GM23338 (cell line): ENCODE data around the gene SIRT2. TPM values are rescaled to one million over a fixed set of nuclear protein-coding genes. Genes with fewer than 3 reads are reported as not detected.

Experiments used
- ATAC-seq: fragments of 200-7000 bp; cut with Tn5 transposase; 3 replicates; pipeline ENCODE4 v1.9.1; 2020
- DNase-seq: peaks from one replicate; pipeline ENCODE4 v3.0.0-alpha.2; 2015; ENCODE audit warnings: low spot score
- H2AFZ ChIP-seq: fragments of 200-600 bp; sonication (generic); 2 replicates; pipeline ENCODE4 v1.8.0; 2016; ENCODE audit warnings: antibody characterized with exemption, mild to moderate bottlenecking, moderate library complexity
- H3F3A ChIP-seq: fragments of 200-600 bp; sonication (generic); replicated peaks from 2 replicates; pipeline ENCODE4 v1.8.0; 2017; ENCODE audit warnings: antibody characterized with exemption, mixed run types, low read depth
- H3K27ac ChIP-seq: fragments of 200-600 bp; sonication (generic); 2 replicates; pipeline ENCODE4 v1.6.1; 2016; ENCODE audit warnings: low read depth
- H3K27me3 ChIP-seq: fragments of 200-600 bp; sonication (generic); 2 replicates; pipeline ENCODE4 v1.8.0; 2016; ENCODE audit warnings: mild to moderate bottlenecking, mixed run types, moderate library complexity; ENCODE audit not compliant: insufficient read depth
- H3K36me3 ChIP-seq: fragments of 200-600 bp; sonication (generic); 2 replicates; pipeline ENCODE4 v1.8.0; 2016; ENCODE audit warnings: mild to moderate bottlenecking; ENCODE audit not compliant: insufficient read depth
- H3K4me1 ChIP-seq: fragments of 200-600 bp; sonication (generic); 2 replicates; pipeline ENCODE4 v1.8.0; 2016; ENCODE audit warnings: mild to moderate bottlenecking, moderate library complexity; ENCODE audit not compliant: insufficient read depth
- H3K4me2 ChIP-seq: fragments of 200-600 bp; sonication (generic); 2 replicates; pipeline ENCODE4 v1.7.1; 2017; ENCODE audit warnings: mixed run types
- H3K4me3 ChIP-seq: fragments of 200-600 bp; sonication (generic); 2 replicates; pipeline ENCODE4 v1.6.1; 2016; ENCODE audit warnings: mixed run types
- H3K79me2 ChIP-seq: fragments of 200-600 bp; sonication (generic); replicated peaks from 2 replicates; pipeline ENCODE4 v1.8.0; 2017; ENCODE audit warnings: mild to moderate bottlenecking; ENCODE audit not compliant: insufficient read depth
- H3K9me2 ChIP-seq: fragments of 200-600 bp; sonication (generic); 2 replicates; pipeline ENCODE4 v1.8.0; 2017; ENCODE audit not compliant: insufficient read depth
- H4K20me1 ChIP-seq: fragments of 200-600 bp; sonication (generic); replicated peaks from 2 replicates; pipeline ENCODE4 v1.8.0; 2017; ENCODE audit warnings: mild to moderate bottlenecking; ENCODE audit not compliant: insufficient read depth
- H3K27ac Mint-ChIP-seq: 2 replicates; pipeline ENCODE4 v1.8.0; 2020; ENCODE audit warnings: inconsistent platforms, mild to moderate bottlenecking, moderate library complexity, mixed read lengths
- H3K27me3 Mint-ChIP-seq: 3 replicates; pipeline ENCODE4 v1.8.0; 2022; ENCODE audit warnings: low read depth, mild to moderate bottlenecking, moderate library complexity, mixed read lengths, inconsistent platforms; ENCODE audit not compliant: insufficient read depth, poor library complexity
- H3K36me3 Mint-ChIP-seq: 3 replicates; pipeline ENCODE4 v1.8.0; 2021; ENCODE audit warnings: low read depth, mild to moderate bottlenecking, inconsistent platforms, moderate library complexity, mixed read lengths
- H3K4me1 Mint-ChIP-seq: 3 replicates; pipeline ENCODE4 v1.8.0; 2020; ENCODE audit warnings: mild to moderate bottlenecking, inconsistent platforms, mixed read lengths
- H3K4me3 Mint-ChIP-seq: 3 replicates; pipeline ENCODE4 v1.8.0; 2021; ENCODE audit warnings: moderate library complexity, mild to moderate bottlenecking, inconsistent platforms, mixed read lengths
- H3K9me3 Mint-ChIP-seq: 3 replicates; pipeline ENCODE4 v1.8.0; 2020; ENCODE audit warnings: moderate library complexity, mild to moderate bottlenecking, inconsistent platforms, mixed read lengths
- CREB1 ChIP-seq: fragments of 250-450 bp; sonication (Bioruptor Pico); IDR thresholded peaks from 2 replicates; pipeline ENCODE4 v1.5.0; 2020; ENCODE audit warnings: low read depth, mild to moderate bottlenecking, moderate library complexity
- EZH2 ChIP-seq: fragments of 200-600 bp; sonication (generic); IDR thresholded peaks from one replicate; pipeline ENCODE4 v1.8.0; 2017; ENCODE audit warnings: antibody characterized with exemption, mild to moderate bottlenecking, low read depth; ENCODE audit not compliant: unreplicated experiment
- EZH2phosphoT487 ChIP-seq: fragments of 200-600 bp; sonication (generic); IDR thresholded peaks from one replicate; pipeline ENCODE4 v1.8.1; 2018; ENCODE audit warnings: antibody characterized with exemption; ENCODE audit not compliant: unreplicated experiment
- JUNB ChIP-seq: IDR thresholded peaks from one replicate; pipeline ENCODE4 v1.6.1; 2016; ENCODE audit warnings: antibody characterized with exemption; ENCODE audit not compliant: unreplicated experiment
- NANOG ChIP-seq: IDR thresholded peaks from 2 replicates; pipeline ENCODE4 v1.6.1; 2016; ENCODE audit warnings: antibody characterized with exemption, borderline replicate concordance
- POLR2AphosphoS5 ChIP-seq: IDR thresholded peaks from 2 replicates; pipeline ENCODE4 v1.6.1; 2016; ENCODE audit warnings: antibody characterized with exemption, low read depth
- STAT1 ChIP-seq: IDR thresholded peaks from one replicate; pipeline ENCODE4 v1.6.1; 2016; ENCODE audit warnings: antibody characterized with exemption; ENCODE audit not compliant: unreplicated experiment
- ZNF114 ChIP-seq: fragments of 250-450 bp; sonication (Bioruptor Pico); IDR thresholded peaks from 2 replicates; pipeline ENCODE4 v1.5.0; 2020; ENCODE audit warnings: mild to moderate bottlenecking, moderate library complexity
- ZNF331 ChIP-seq: fragments of 250-450 bp; sonication (Bioruptor Pico); IDR thresholded peaks from 2 replicates; pipeline ENCODE4 v1.5.0; 2020; ENCODE audit warnings: low read depth, mild to moderate bottlenecking, moderate library complexity
- polyA plus RNA-seq: library from polyadenylated mRNA; unstranded; fragments of >200 nt; fragmentation: Nextera tagmentation; extraction: Ambion mirVana; gene quantifications from 2 replicates; pipeline ENCODE4 v1.2.1, GENCODE V29; 2016
- total RNA-seq: library from RNA; depleted of rRNA; stranded (reverse); fragments of >200 nt; shearing (Covaris generic); gene quantifications from 2 replicates; pipeline ENCODE4 v1.2.3, GENCODE V29; 2014
- TF ChIP-seq, protein P1 (sequence below): IDR thresholded peaks from 2 replicates; pipeline ENCODE4 v1.6.1; 2016; ENCODE audit warnings: antibody characterized with exemption
- TF ChIP-seq, protein P2 (sequence below): fragments of 250-450 bp; sonication (Bioruptor Pico); IDR thresholded peaks from 2 replicates; pipeline ENCODE4 v1.5.0; 2020; ENCODE audit warnings: mild to moderate bottlenecking, moderate library complexity
- TF ChIP-seq, protein P3 (sequence below), 2 experiments: fragments of 200-600 bp in 1 of 2; sonication (generic) in 1 of 2; conservative IDR thresholded peaks; 2 replicates each; pipeline versions ENCODE4 v1.5.1 to v1.6.1; 2016 to 2017; ENCODE audit warnings: antibody characterized with exemption in 2 of 2, low read depth in 2 of 2, mild to moderate bottlenecking in 2 of 2, moderate library complexity in 1 of 2
- TF ChIP-seq, protein P4 (sequence below): IDR thresholded peaks from one replicate; pipeline ENCODE4 v1.6.1; 2018; ENCODE audit warnings: antibody characterized with exemption; ENCODE audit not compliant: unreplicated experiment

The SIRT2 gene
- total and polyA plus RNA-seq, 2 experiments from 2014 or later, result 2.7 to 8.4 TPM

DNA sequence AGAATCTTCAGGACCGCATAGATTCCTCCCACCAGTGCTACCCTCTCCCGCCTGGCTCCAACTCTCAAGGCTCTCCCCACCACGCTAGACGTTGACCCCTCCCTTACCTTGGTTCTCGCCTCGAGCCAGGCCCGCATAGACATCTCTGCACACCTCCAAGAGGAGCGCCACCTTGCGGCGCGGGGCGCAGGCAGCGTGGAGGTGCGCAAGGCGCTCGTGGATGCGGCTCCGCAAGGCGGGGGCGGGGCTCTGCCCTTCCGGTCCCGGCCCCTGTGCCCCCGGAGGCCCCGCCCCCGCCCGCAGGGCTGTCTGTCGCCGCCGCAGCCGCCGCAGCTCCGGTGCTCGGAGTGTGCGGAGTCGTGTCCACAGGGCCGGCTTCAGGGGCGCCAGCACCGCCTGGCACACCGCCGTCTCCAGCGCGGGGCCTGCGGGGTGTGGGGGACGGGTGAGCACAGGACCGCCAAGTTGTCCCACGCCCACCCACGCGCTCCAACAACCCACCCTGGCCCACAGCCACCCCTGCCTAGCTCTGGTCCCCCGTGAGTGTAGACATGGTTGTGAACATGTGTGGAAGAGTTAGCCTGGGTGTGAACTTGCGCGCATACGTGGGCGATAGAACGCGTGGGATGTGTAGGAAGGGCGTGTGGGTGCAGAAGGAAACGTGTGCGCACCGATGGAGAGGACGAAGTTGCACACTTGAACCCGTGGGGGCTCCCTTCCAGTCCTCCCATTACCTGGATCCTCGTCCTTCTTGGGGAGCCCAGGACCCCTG lies 29.4 kb downstream of the SIRT2 start:
- DNase-seq (peak; percentile 81), ATAC-seq (peak; percentile 84)
- Histone ChIP-seq H3K27ac (no peak overlapping the region), H3K4me3 (peak overlapping the region; percentile 81), H3K9me2 (no peaks in the 10 kb centered on the region), H3K36me3 (no peaks in the 10 kb centered on the region), H3K79me2 (no peaks in the 10 kb centered on the region), H3K4me2 (peak overlapping the region; percentile 91), H4K20me1 (no peaks in the 10 kb centered on the region), H3K4me1 (no peaks in the 10 kb centered on the region), H3K27me3 (peaks cover 19% of the 10 kb centered on the region), H3F3A (peaks cover 10% of the 10 kb centered on the region; the same call in 1 of the 2 replicates), H2AFZ (peak overlapping the region; percentile 97)
- Mint-ChIP-seq H3K4me1 (peaks cover 8% of the 10 kb centered on the region; the same call in 2 of the 3 replicates), H3K9me3 (no peaks in the 10 kb centered on the region; the same call in 2 of the 3 replicates), H3K36me3 (no peaks in the 10 kb centered on the region), H3K27ac (no peak overlapping the region), H3K27me3 (peaks cover 11% of the 10 kb centered on the region), H3K4me3 (peak overlapping the region; percentile 78)
- TF ChIP-seq EZH2 (no peak), POLR2AphosphoS5 (peak; percentile 63), JUNB (no peak), ZNF331 (CRISPR knock-in tag) (no peak), ZNF114 (no peak), STAT1 (no peak), CREB1 (peak; percentile 35; the same call in 1 of the 2 replicates), EZH2phosphoT487 (no peak), NANOG (no peak)
- TF ChIP-seq, protein P1, sequence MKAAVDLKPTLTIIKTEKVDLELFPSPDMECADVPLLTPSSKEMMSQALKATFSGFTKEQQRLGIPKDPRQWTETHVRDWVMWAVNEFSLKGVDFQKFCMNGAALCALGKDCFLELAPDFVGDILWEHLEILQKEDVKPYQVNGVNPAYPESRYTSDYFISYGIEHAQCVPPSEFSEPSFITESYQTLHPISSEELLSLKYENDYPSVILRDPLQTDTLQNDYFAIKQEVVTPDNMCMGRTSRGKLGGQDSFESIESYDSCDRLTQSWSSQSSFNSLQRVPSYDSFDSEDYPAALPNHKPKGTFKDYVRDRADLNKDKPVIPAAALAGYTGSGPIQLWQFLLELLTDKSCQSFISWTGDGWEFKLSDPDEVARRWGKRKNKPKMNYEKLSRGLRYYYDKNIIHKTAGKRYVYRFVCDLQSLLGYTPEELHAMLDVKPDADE, result no peak; the same call in 1 of the 2 replicates
- TF ChIP-seq, protein P2, sequence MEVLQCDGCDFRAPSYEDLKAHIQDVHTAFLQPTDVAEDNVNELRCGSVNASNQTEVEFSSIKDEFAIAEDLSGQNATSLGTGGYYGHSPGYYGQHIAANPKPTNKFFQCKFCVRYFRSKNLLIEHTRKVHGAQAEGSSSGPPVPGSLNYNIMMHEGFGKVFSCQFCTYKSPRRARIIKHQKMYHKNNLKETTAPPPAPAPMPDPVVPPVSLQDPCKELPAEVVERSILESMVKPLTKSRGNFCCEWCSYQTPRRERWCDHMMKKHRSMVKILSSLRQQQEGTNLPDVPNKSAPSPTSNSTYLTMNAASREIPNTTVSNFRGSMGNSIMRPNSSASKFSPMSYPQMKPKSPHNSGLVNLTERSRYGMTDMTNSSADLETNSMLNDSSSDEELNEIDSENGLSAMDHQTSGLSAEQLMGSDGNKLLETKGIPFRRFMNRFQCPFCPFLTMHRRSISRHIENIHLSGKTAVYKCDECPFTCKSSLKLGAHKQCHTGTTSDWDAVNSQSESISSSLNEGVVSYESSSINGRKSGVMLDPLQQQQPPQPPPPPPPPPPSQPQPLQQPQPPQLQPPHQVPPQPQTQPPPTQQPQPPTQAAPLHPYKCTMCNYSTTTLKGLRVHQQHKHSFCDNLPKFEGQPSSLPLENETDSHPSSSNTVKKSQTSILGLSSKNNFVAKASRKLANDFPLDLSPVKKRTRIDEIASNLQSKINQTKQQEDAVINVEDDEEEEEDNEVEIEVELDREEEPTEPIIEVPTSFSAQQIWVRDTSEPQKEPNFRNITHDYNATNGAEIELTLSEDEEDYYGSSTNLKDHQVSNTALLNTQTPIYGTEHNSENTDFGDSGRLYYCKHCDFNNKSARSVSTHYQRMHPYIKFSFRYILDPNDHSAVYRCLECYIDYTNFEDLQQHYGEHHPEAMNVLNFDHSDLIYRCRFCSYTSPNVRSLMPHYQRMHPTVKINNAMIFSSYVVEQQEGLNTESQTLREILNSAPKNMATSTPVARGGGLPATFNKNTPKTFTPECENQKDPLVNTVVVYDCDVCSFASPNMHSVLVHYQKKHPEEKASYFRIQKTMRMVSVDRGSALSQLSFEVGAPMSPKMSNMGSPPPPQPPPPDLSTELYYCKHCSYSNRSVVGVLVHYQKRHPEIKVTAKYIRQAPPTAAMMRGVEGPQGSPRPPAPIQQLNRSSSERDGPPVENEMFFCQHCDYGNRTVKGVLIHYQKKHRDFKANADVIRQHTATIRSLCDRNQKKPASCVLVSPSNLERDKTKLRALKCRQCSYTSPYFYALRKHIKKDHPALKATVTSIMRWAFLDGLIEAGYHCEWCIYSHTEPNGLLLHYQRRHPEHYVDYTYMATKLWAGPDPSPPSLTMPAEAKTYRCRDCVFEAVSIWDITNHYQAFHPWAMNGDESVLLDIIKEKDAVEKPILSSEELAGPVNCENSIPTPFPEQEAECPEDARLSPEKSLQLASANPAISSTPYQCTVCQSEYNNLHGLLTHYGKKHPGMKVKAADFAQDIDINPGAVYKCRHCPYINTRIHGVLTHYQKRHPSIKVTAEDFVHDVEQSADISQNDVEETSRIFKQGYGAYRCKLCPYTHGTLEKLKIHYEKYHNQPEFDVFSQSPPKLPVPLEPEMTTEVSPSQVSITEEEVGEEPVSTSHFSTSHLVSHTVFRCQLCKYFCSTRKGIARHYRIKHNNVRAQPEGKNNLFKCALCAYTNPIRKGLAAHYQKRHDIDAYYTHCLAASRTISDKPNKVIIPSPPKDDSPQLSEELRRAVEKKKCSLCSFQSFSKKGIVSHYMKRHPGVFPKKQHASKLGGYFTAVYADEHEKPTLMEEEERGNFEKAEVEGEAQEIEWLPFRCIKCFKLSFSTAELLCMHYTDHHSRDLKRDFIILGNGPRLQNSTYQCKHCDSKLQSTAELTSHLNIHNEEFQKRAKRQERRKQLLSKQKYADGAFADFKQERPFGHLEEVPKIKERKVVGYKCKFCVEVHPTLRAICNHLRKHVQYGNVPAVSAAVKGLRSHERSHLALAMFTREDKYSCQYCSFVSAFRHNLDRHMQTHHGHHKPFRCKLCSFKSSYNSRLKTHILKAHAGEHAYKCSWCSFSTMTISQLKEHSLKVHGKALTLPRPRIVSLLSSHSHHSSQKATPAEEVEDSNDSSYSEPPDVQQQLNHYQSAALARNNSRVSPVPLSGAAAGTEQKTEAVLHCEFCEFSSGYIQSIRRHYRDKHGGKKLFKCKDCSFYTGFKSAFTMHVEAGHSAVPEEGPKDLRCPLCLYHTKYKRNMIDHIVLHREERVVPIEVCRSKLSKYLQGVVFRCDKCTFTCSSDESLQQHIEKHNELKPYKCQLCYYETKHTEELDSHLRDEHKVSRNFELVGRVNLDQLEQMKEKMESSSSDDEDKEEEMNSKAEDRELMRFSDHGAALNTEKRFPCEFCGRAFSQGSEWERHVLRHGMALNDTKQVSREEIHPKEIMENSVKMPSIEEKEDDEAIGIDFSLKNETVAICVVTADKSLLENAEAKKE, result no peak
- TF ChIP-seq, protein P3, sequence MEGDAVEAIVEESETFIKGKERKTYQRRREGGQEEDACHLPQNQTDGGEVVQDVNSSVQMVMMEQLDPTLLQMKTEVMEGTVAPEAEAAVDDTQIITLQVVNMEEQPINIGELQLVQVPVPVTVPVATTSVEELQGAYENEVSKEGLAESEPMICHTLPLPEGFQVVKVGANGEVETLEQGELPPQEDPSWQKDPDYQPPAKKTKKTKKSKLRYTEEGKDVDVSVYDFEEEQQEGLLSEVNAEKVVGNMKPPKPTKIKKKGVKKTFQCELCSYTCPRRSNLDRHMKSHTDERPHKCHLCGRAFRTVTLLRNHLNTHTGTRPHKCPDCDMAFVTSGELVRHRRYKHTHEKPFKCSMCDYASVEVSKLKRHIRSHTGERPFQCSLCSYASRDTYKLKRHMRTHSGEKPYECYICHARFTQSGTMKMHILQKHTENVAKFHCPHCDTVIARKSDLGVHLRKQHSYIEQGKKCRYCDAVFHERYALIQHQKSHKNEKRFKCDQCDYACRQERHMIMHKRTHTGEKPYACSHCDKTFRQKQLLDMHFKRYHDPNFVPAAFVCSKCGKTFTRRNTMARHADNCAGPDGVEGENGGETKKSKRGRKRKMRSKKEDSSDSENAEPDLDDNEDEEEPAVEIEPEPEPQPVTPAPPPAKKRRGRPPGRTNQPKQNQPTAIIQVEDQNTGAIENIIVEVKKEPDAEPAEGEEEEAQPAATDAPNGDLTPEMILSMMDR (conservative IDR thresholded peaks at IDR 0.05; ENCODE audit: low read depth in 2 of 2), result peak; percentile 68 to 82
- TF ChIP-seq, protein P4, sequence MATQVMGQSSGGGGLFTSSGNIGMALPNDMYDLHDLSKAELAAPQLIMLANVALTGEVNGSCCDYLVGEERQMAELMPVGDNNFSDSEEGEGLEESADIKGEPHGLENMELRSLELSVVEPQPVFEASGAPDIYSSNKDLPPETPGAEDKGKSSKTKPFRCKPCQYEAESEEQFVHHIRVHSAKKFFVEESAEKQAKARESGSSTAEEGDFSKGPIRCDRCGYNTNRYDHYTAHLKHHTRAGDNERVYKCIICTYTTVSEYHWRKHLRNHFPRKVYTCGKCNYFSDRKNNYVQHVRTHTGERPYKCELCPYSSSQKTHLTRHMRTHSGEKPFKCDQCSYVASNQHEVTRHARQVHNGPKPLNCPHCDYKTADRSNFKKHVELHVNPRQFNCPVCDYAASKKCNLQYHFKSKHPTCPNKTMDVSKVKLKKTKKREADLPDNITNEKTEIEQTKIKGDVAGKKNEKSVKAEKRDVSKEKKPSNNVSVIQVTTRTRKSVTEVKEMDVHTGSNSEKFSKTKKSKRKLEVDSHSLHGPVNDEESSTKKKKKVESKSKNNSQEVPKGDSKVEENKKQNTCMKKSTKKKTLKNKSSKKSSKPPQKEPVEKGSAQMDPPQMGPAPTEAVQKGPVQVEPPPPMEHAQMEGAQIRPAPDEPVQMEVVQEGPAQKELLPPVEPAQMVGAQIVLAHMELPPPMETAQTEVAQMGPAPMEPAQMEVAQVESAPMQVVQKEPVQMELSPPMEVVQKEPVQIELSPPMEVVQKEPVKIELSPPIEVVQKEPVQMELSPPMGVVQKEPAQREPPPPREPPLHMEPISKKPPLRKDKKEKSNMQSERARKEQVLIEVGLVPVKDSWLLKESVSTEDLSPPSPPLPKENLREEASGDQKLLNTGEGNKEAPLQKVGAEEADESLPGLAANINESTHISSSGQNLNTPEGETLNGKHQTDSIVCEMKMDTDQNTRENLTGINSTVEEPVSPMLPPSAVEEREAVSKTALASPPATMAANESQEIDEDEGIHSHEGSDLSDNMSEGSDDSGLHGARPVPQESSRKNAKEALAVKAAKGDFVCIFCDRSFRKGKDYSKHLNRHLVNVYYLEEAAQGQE, result no peak
